HCT116 (cell line): Measurements from ENCODE around the gene SMAD9. TPM values are rescaled to one million over a fixed set of nuclear protein-coding genes. Genes with fewer than 3 reads are reported as not detected.

Source experiments
- ATAC-seq: fragments of 200-7000 bp; cut with Tn5 transposase; 2 replicates; pipeline ENCODE4 v1.9.1; 2020; ENCODE audit warnings: mild to moderate bottlenecking, moderate library complexity
- BruUV-seq: library from RNA; stranded (reverse); fragments of 400-500 nt; replicated peaks from 2 replicates; lab custom pipeline; 2021; lab: Mats Ljungman, UMichigan
- CTCF ChIA-PET: fragments of 300-600 bp; sonication (Branson Sonifier 250); formaldehyde crosslinking; loops from one replicate; lab custom pipeline; 2021; ENCODE audit warnings: antibody characterized with exemption; lab: Charles Lee
- POLR2A ChIA-PET: fragments of 300-600, 350-600 bp; sonication (Branson Sonifier 250); formaldehyde crosslinking; loops from one replicate; lab custom pipeline; 2021; ENCODE audit warnings: antibody characterized with exemption; lab: Charles Lee
- RAD21 ChIA-PET, 2 experiments: fragments of 300-600 bp; sonication (Branson Sonifier 250); formaldehyde crosslinking; loops; one replicate each; lab custom pipeline; 2023; ENCODE audit warnings: low total read pairs in 2 of 2; ENCODE audit not compliant: uncharacterized antibody in 2 of 2, unreplicated experiment in 2 of 2, low non-redundant PET in 1 of 2; lab: Charles Lee
- DNase-seq: peaks from one replicate; pipeline ENCODE4 v3.0.0-alpha.2; 2010; ENCODE audit warnings: low read depth, low spot score
- H2AFZ ChIP-seq: fragments of 200-600 bp; shearing (Covaris generic), sonication (generic); 2 replicates; pipeline ENCODE4 v1.6.1; 2017; ENCODE audit warnings: low read depth, mixed run types, mixed read lengths, antibody characterized with exemption, low read length; ENCODE audit not compliant: poor library complexity, severe bottlenecking
- H3K27ac ChIP-seq: 2 replicates; pipeline ENCODE4 v1.5.1; 2012; ENCODE audit warnings: low read depth, low read length
- H3K27me3 ChIP-seq: fragments of 200-600 bp; sonication (generic); 2 replicates; pipeline ENCODE4 v1.6.1; 2016; ENCODE audit warnings: mixed run types, low read length, mixed read lengths; ENCODE audit not compliant: insufficient read depth
- H3K36me3 ChIP-seq, 2 experiments: fragments of 200-500 bp in 1 of 2; fragments of 200-600 bp in 1 of 2; sonication (Bioruptor generic) in 1 of 2; sonication (generic) in 1 of 2; 2 replicates each; pipeline versions ENCODE4 v1.5.1 to v1.6.1; 2014 to 2016; ENCODE audit warnings: low read length in 2 of 2, inconsistent platforms in 1 of 2, mixed read lengths in 1 of 2, mixed run types in 1 of 2; ENCODE audit not compliant: insufficient read depth in 2 of 2, control insufficient read depth in 1 of 2
- H3K4me1 ChIP-seq, 2 experiments: fragments of 200-600 bp in 1 of 2; sonication (generic) in 1 of 2; 2 replicates each; pipeline versions ENCODE4 v1.5.1 to v1.6.1; 2012 to 2017; ENCODE audit warnings: low read length in 2 of 2, inconsistent platforms in 1 of 2, mild to moderate bottlenecking in 1 of 2, mixed read lengths in 1 of 2, mixed run types in 1 of 2, moderate library complexity in 1 of 2; ENCODE audit not compliant: insufficient read depth in 2 of 2, control insufficient read depth in 1 of 2
- H3K4me2 ChIP-seq: fragments of 200-600 bp; sonication (generic); 2 replicates; pipeline ENCODE4 v1.6.1; 2017; ENCODE audit warnings: mixed run types, low read length, mixed read lengths
- H3K4me3 ChIP-seq, 2 experiments: fragments of 200-600 bp in 1 of 2; sonication (generic) in 1 of 2; replicated peaks in 1 of 2; 2 replicates each; pipeline ENCODE4 v1.5.1; 2011 to 2016; ENCODE audit warnings: low read length in 2 of 2, control low read depth in 1 of 2, low read depth in 1 of 2, mild to moderate bottlenecking in 1 of 2, mixed read lengths in 1 of 2, mixed run types in 1 of 2
- H3K79me2 ChIP-seq: fragments of 200-600 bp; sonication (generic); 2 replicates; pipeline ENCODE4 v1.6.1; 2017; ENCODE audit warnings: mild to moderate bottlenecking, mixed run types, low read length, moderate library complexity, mixed read lengths; ENCODE audit not compliant: insufficient read depth
- H3K9ac ChIP-seq: fragments of 200-600 bp; sonication (generic); 2 replicates; pipeline ENCODE4 v1.6.1; 2016; ENCODE audit warnings: low read length, mixed read lengths
- H3K9me2 ChIP-seq: fragments of 200-600 bp; sonication (generic), shearing (Covaris generic); 2 replicates; pipeline ENCODE4 v1.6.1; 2017; ENCODE audit warnings: mixed run types, mild to moderate bottlenecking, moderate library complexity; ENCODE audit not compliant: insufficient read depth
- H3K9me3 ChIP-seq, 2 experiments: fragments of 200-500 bp in 1 of 2; fragments of 200-600 bp in 1 of 2; sonication (Bioruptor generic) in 1 of 2; sonication (generic) in 1 of 2; 2 replicates each; pipeline ENCODE4 v1.6.1; 2014 to 2017; ENCODE audit warnings: low read length in 2 of 2, mixed read lengths in 2 of 2, inconsistent platforms in 1 of 2, low read depth in 1 of 2, mild to moderate bottlenecking in 1 of 2, mixed run types in 1 of 2, moderate library complexity in 1 of 2; ENCODE audit not compliant: control insufficient read depth in 1 of 2, insufficient read depth in 1 of 2
- H4K20me1 ChIP-seq: fragments of 200-600 bp; sonication (generic), shearing (Covaris generic); 2 replicates; pipeline ENCODE4 v1.6.1; 2017; ENCODE audit warnings: mixed run types, mild to moderate bottlenecking, moderate library complexity; ENCODE audit not compliant: insufficient read depth
- CBX3 ChIP-seq: IDR thresholded peaks from 2 replicates; pipeline ENCODE4 v1.6.1; 2012; ENCODE audit warnings: low read depth
- CEBPB ChIP-seq: IDR thresholded peaks from 2 replicates; pipeline ENCODE4 v1.6.1; 2012; ENCODE audit warnings: low read depth
- EGR1 ChIP-seq: IDR thresholded peaks from 2 replicates; pipeline ENCODE4 v1.6.1; 2012; ENCODE audit warnings: low read depth
- ELF1 ChIP-seq: IDR thresholded peaks from 2 replicates; pipeline ENCODE4 v1.6.1; 2012; ENCODE audit warnings: low read depth, borderline replicate concordance
- JUND ChIP-seq: IDR thresholded peaks from 2 replicates; pipeline ENCODE4 v1.6.1; 2012
- POLR2AphosphoS5 ChIP-seq: IDR thresholded peaks from 2 replicates; pipeline ENCODE4 v1.6.1; 2011; ENCODE audit warnings: mild to moderate bottlenecking, low read depth, low read length, moderate library complexity
- RAD21 ChIP-seq: IDR thresholded peaks from 2 replicates; pipeline ENCODE4 v1.6.1; 2012; ENCODE audit warnings: low read depth, mild to moderate bottlenecking
- SIN3A ChIP-seq: IDR thresholded peaks from 2 replicates; pipeline ENCODE4 v1.6.1; 2012; ENCODE audit warnings: low read depth
- SP1 ChIP-seq: IDR thresholded peaks from 2 replicates; pipeline ENCODE4 v1.6.1; 2012; ENCODE audit warnings: low read depth
- SRF ChIP-seq: IDR thresholded peaks from 2 replicates; pipeline ENCODE4 v1.6.1; 2012; ENCODE audit warnings: low read depth
- TCF7L2 ChIP-seq: IDR thresholded peaks from 2 replicates; pipeline ENCODE4 v1.7.0; 2011; ENCODE audit warnings: borderline replicate concordance, inconsistent platforms; ENCODE audit not compliant: insufficient read depth, insufficient read length; ENCODE audit errors: extremely low read depth
- ZFX ChIP-seq: fragments of 450-650 bp; IDR thresholded peaks from 2 replicates; pipeline ENCODE4 v1.6.1; 2017
- intact Hi-C: fragments of 100-400 bp; cut with micrococcal nuclease; formaldehyde crosslinking; loops from 2 replicates; pipeline ENCODE4 v1.10.0; 2022
- total RNA-seq: library from RNA; stranded (reverse); gene quantifications from one replicate; pipeline ENCODE4 v1.2.1, GENCODE V29; 2021; ENCODE audit not compliant: unreplicated experiment
- TF ChIP-seq, protein P1 (sequence below): IDR thresholded peaks from 2 replicates; pipeline ENCODE4 v1.6.1; 2012
- TF ChIP-seq, protein P2 (sequence below): IDR thresholded peaks from 2 replicates; pipeline ENCODE4 v1.6.1; 2012; ENCODE audit warnings: low read depth

SMAD9 gene
- total RNA-seq, 1 experiment from 2014 or later = 4.3 TPM

DNA sequence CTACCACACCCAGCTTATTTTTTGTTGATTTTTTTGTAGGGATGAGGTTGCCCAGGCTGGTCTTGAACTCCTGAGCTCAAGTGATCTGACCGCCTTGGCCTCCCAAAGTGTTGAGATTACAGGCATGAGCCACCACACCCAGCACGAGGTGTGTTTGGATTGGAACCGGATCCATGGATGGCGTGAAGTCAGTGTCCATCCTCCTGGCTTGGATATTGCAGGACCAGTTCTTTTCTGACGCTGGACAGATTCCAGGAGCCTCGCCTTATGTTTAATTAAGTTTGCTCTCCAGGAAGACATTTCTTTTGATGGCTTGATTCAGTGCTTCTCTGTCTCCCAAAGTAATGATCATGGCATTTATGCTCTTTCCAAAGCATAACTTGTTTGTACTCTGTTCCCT is 115.5 kb downstream of the SMAD9 start:
- no peaks in the 10 kb centered on the region for H3K36me3 ChIP-seq
- DNase-seq (no peak), ATAC-seq (no peak)
- RAD21 ChIA-PET = no interaction called here
- no peak overlapping the region for H3K4me3 ChIP-seq
- H3K4me1 ChIP-seq = no peaks in the 10 kb centered on the region
- intact Hi-C loops = no loop called here
- POLR2A ChIA-PET = no interaction called here
- TF ChIP-seq, protein P1, sequence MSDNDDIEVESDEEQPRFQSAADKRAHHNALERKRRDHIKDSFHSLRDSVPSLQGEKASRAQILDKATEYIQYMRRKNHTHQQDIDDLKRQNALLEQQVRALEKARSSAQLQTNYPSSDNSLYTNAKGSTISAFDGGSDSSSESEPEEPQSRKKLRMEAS = no peak
- TF ChIP-seq ZFX (no peak), TCF7L2 (no peak), ELF1 (no peak), CEBPB (no peak), SP1 (no peak), CBX3 (no peak), EGR1 (no peak), SRF (no peak), POLR2AphosphoS5 (no peak), SIN3A (no peak), RAD21 (no peak), JUND (no peak)
- TF ChIP-seq, protein P2, sequence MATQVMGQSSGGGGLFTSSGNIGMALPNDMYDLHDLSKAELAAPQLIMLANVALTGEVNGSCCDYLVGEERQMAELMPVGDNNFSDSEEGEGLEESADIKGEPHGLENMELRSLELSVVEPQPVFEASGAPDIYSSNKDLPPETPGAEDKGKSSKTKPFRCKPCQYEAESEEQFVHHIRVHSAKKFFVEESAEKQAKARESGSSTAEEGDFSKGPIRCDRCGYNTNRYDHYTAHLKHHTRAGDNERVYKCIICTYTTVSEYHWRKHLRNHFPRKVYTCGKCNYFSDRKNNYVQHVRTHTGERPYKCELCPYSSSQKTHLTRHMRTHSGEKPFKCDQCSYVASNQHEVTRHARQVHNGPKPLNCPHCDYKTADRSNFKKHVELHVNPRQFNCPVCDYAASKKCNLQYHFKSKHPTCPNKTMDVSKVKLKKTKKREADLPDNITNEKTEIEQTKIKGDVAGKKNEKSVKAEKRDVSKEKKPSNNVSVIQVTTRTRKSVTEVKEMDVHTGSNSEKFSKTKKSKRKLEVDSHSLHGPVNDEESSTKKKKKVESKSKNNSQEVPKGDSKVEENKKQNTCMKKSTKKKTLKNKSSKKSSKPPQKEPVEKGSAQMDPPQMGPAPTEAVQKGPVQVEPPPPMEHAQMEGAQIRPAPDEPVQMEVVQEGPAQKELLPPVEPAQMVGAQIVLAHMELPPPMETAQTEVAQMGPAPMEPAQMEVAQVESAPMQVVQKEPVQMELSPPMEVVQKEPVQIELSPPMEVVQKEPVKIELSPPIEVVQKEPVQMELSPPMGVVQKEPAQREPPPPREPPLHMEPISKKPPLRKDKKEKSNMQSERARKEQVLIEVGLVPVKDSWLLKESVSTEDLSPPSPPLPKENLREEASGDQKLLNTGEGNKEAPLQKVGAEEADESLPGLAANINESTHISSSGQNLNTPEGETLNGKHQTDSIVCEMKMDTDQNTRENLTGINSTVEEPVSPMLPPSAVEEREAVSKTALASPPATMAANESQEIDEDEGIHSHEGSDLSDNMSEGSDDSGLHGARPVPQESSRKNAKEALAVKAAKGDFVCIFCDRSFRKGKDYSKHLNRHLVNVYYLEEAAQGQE = no peak
- no peak overlapping the region for H3K4me2 ChIP-seq
- no peaks in the 10 kb centered on the region for H4K20me1 ChIP-seq
- H3K9ac ChIP-seq = no peak overlapping the region
- no peaks in the 10 kb centered on the region for H3K9me2 ChIP-seq
- H3K27ac ChIP-seq = no peak overlapping the region
- no peaks in the 10 kb centered on the region for H3K79me2 ChIP-seq
- no peaks in the 10 kb centered on the region for H3K9me3 ChIP-seq
- H2AFZ ChIP-seq = no peak overlapping the region
- H3K27me3 ChIP-seq = no peaks in the 10 kb centered on the region
- no TSS peak for BruUV-seq
- CTCF ChIA-PET = no interaction called here
